Body of pancreas (tissue), 4 donors: ENCODE results near the gene SSU72.

Source experiments
- CTCF ChIP-seq, 7 experiments: fragments of 450-650 bp in 4 of 7; fragments of 200-600 bp in 3 of 7; sonication (generic) in 3 of 7; IDR thresholded peaks; one replicate each; pipeline ENCODE4 v1.5.1; 2016 to 2019; ENCODE audit warnings: antibody characterized with exemption in 7 of 7
- POLR2A ChIP-seq, 3 donors: fragments of 450-650 bp; IDR thresholded peaks; one replicate each; pipeline ENCODE4 v1.6.1; 2016; ENCODE audit warnings: antibody characterized with exemption in 3 of 3, mild to moderate bottlenecking in 2 of 3

GRCh38 chr1:1507305-1507704, 67.4 kb downstream of the SSU72 start:
- TF ChIP-seq CTCF (IDR thresholded peaks at IDR 0.05) (no peak), POLR2A (IDR thresholded peaks at IDR 0.05) (no peak)
